NCI-H2107 treated with DMSO at 0.1 percent for 48 hours (cell line): Measurements from ENCODE around the gene KLHL41.
"Not testable (repeated sequence)": the region's sequence is repeated elsewhere in the genome, so short reads cannot be mapped to it uniquely, and the experiment has no call there.

Experiments used
- DNase-seq: peaks from one replicate; lab custom pipeline; 2025; ENCODE audit not compliant: unreplicated experiment; lab: John Stamatoyannopoulos, UW

Gene KLHL41

DNA sequence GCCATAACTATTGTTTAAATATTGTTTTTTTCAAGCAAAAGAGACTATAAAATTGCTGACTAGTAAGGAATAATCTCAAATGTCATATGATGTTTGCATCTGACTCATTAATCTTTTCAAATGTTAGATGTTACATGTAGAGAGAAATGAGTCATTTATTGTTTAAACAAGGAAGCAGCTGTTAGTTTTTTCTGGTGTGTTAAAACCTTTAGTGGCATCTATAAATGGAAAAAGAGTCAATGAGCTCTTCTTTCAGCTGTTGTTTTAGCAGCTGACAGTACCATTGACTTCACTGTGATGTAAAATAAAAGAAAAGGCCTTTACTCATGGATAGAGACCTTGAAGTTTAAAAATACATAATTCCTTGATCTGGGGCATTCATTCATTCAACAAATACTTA lies 1.8 kb upstream of the KLHL41 start:
- DNase-seq: peak; percentile 40

DNA sequence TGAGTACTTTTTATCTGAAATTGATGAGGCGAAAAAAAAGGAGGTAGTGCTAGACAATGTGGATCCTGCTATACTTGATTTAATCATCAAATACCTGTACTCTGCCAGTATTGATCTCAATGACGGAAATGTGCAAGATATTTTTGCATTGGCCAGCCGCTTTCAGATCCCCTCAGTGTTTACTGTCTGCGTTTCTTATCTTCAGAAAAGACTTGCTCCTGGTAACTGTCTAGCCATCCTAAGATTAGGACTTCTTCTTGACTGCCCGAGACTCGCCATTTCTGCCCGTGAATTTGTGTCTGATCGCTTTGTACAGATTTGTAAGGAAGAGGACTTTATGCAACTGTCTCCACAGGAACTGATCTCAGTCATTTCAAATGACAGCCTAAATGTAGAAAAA lies 453 bp downstream of the KLHL41 start:
- DNase-seq: no peak

DNA sequence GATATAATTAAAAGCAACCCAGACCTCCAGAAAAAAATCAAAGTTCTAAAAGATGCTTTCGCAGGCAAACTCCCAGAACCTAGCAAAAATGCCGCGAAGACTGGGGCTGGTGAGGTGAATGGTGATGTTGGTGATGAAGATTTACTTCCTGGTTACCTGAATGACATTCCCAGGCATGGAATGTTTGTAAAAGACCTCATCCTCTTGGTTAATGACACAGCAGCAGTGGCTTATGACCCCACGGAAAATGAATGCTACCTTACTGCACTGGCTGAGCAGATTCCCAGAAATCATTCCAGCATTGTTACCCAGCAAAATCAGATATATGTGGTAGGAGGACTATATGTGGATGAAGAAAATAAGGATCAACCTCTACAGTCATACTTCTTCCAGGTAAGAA lies 994 bp downstream of the KLHL41 start:
- no peak for DNase-seq

DNA sequence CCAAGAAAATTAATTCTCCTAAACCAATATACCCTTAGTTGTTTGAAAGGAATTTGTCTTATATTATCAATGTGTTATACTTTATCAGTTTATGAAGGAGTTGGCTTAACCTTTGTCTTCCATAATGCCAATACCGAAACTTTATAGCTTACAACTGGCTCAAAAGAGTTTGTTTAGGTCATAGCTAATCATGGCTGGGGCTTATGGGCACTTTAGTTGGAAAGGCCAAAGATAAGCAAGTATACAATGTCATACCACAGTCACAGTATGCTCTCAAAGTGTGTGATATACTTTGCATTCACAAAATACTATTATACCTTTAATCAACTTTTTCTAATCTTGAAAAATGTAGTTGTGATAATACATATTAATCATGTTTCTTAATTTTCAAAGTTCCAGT lies 2.3 kb downstream of the KLHL41 start:
- no peak for DNase-seq

DNA sequence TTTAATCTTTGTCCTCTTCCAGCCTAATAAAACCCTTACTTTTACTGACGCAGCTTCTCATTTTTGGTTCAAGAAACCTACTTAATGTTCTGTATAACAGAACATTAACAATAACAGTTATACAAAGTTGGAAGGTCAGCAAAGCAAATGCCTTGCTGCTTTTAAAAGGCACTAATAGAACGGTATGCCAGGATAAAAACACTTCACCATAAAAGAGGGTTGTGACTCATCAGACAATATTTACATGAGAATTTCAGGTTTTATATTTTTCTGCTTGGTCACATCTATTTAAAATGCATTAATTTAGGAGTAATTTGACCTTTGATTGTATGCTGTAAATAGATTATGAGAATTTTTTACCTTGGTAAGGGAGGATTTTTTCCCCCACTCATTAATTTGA lies 3.0 kb downstream of the KLHL41 start:
- DNase-seq: no peak

DNA sequence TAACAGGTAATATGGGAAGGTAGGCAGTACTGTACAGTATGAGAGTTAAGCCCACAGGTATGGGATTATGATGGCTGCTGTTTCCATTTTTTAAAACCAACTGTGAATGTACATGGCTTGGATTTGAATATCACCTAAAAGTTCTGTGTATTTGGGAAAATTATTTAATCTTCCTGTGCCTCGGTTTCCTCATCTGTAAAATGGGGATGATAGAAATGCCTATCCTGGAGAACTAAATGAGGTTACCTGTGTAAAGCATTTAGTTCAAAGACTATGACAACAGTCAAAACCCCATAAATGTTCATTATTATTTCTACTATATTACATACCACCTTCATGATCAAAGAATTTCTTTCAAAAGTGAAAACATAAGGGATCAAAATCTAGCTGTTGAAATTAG lies 3.6 kb downstream of the KLHL41 start:
- no peak for DNase-seq

DNA sequence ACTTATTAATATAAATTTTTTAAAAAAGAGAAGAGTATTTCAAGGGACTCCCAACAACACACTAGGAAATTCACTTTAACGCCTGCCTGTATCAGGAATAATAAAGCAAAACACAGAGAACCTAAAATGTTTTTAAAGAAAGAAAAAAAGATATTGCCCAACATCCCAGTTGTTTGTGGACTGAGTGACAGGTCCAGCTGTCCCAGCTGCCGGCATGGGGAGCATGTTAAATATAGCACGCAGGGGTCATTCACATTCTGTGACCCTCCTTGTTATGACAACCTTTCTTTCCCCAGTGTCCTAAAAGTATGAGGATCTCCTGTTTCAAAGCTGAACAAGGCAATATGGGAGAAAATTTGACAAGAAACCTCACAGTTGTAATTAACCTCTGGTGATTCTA lies 4.4 kb downstream of the KLHL41 start:
- DNase-seq: no peak

DNA sequence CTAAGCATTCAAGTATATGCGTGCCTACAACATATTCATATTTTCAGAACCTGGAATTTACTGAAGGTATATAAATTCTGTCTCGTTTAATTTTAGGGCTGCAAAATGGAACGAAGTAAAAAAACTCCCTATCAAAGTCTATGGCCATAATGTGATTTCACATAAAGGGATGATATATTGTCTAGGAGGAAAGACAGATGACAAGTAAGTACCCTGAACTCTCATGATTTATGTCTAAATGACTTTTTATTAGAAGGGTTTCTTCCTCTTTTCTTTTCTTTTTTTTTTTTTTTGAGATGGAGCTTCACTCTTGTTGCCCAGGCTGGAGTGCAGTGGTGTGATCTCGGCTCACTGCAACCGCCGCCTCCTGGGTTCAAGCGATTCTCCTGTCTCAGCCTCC lies 5.3 kb downstream of the KLHL41 start:
- DNase-seq: not testable (repeated sequence)

DNA sequence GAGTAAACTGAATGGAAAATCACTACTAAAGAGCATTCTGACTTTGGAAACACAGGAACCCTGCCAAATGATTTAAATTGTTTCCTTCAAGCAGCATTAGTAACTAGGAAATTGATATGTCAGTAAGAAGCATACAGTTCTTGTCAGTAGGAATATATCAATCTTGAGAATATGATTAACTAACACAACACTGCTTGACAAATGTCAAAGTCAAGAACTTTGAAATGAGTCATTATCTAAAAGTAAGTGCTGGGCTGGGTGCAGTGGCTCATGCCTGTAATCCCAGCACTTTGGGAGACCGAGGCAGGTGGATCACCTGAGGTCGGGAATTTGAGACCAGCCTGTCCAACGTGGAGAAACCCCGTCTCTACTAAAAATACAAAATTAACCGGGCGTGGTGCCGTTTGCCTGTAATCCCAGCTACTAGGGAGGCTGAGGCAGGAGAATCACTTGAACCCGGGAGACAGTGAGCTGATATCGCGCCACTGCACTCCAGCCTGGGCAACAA lies 7.0 kb downstream of the KLHL41 start:
- DNase-seq: not testable (repeated sequence)

DNA sequence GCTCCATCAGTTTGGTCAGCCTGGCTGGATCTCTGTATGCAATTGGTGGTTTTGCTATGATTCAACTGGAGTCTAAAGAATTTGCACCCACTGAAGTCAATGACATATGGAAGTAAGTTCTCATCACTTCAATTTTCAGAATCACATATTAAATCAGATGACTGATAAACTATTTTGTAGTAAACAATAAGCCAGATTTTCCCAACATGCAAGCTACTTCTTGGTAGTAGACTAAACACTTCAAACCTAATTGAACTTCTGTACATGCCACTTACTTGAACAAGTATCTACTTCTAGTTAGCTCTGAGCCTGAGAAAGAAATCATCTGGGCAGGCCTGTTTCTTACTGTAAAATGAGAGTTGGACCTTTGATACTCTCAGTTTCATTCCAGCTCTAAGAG lies 11.4 kb downstream of the KLHL41 start:
- no peak for DNase-seq

DNA sequence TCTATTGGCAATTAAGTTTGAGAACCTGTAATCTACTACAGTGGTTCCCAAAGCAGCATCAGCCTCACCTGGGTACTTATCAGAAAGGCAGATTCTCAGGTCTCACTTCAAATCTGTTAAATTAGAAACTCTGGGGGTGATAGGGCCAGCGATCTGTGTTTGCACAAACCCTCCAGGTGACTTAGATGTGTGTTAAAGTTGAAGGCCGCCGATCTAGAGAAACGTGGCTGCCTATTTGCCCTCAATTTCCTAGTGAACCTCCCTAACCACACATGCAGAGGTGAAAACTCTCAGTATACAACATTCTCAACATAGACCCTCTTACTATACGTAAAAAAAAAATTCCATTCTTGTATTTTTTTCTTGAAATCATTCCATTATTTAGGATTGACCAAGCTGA lies 14.2 kb downstream of the KLHL41 start:
- no peak for DNase-seq

DNA sequence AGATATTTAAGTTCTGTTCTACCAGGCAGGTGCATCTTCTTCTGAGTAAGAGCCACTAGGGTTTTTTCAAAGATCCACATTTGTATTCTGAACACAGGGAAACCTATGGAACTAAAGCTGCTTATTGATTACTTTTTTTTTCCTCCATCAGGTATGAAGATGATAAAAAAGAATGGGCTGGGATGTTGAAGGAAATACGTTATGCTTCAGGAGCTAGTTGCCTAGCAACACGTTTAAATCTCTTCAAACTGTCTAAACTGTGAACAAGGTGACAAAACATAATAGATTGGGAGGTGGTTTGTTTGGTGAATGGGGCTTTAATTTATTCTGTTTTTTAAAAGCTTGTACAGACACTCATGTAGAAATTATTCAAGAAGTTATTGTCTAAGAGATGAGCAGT lies 15.9 kb downstream of the KLHL41 start:
- DNase-seq: peak; percentile 29

DNA sequence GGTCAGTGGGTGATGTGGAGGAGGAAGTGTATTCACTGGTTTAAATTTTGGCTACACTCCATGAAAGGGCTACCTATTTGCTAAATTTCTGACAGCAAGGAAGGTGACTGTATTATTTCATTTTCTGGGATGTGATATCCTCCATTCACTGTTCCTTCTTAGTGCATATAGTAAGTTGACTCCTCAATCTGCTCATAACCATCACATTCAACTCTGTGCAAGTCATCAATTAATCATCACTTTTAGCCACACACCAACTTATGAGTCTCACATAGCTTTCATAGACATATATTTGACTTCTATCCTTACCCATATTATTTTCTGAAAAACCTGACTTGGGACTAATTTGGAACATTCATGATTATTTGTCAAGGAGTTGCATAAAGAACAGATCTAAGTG lies 16.9 kb downstream of the KLHL41 start:
- DNase-seq: no peak

DNA sequence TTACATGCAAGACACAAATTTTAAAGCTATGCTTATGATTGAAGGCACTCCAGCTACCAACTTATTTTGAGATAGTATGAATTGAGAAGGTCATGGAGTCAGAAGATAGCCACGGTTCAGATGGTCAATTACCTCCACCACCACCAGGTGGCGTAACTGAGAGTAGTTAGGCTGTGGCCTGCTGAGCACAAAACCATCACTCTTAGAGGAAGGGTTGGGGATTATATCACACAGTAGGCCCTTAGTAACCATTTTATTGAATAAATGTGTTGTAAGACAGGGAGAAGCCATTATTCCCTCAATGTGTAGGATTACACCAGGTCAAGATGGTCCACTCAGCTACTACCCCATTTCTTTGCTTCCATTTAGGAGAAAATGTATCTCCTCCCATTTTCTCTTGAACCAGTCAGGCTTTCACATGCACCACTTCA lies 18.8 kb downstream of the KLHL41 start:
- DNase-seq: peak; percentile 12

DNA sequence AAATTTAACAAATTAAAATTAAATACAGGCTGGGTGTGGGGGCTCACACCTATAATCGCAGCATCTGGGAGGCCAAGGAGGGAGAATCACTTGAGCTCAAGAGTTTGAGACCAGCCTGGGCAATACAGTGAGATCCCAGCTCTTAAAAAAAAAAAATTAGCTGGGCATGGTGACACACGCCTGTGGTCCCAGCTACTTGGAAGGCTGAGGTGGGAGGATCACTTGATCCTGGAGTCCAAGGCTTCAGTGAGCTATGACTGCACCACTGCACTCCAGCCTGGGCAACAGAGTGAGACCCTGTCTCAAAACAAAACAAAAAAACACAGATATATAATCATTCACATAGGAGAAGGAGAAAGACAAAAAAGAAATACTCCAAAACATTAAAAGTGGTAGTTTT lies 30.0 kb downstream of the KLHL41 start:
- DNase-seq: not testable (repeated sequence)

DNA sequence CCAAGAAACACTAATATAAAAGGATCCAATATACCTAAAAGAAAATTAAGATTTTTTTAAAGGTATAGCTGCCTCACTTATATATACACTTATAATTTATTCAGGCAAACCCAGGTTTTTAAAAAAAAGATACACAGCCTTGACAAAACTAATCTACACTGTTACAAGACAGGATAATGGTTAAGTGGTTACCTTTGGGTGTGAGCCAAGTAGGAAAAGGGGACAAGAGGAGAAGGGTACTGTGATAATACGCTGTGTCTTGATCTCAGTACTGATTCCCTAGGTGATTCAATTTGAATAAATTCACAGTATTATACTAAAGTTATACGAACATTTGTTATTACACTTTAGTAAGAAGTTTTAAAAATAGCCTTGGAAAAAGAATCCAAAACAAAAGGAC lies 30.6 kb downstream of the KLHL41 start:
- DNase-seq: no peak

DNA sequence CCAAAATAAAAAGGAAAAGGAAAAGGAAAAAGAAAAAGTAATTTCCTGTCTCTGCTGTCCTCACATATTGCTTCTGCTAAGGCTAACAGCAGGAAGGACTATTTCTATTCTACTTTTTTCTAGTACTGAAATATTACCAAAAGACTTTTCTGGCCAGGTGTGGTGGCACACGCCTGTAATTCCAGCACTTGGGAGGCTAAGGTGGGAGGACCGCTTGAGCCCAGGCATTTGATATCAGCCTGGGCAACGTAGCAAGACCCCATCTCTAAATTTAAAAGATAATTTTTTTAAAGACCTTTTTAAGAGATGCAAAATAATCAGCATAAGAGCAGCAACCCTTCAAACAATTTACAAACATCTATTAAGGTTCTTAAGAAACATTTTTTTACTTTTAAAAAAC lies 32.9 kb downstream of the KLHL41 start:
- DNase-seq: no peak

DNA sequence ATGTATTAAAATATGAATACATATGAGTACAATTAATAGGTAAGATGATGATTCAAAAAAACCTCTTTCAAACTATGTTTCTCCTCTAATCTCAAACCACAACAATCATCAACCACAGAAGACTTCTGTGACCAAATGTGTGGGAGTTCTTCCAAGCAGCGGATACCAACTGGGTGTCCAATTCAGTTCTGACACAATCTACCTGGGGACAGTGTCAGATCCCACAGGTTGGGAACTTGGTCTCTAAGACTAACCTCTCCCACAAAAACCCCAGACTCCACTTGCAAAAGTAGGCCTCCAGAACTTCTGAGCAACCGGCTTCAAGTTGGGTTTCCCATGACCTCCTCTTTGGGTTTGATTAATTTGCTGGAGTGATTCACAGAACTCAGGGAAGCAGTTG lies 37.3 kb downstream of the KLHL41 start:
- DNase-seq: no peak

DNA sequence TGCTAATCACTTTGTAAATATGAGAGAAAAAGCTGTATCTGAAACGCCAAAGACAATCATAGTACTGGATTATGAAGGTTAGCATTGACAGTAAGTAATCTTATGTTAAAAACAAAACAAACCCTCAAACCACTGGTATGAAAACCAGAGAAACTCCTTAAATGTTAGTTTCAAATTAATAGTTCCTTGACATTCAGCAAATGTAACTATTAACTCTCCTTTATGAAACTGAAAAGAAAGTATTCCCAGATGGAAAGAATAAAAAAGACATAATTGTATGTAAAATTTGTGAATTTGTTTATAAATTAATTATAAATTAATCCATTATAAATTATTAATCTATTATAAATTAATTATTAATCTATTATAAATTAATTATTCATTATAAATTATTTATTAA lies 51.9 kb downstream of the KLHL41 start:
- no peak for DNase-seq

DNA sequence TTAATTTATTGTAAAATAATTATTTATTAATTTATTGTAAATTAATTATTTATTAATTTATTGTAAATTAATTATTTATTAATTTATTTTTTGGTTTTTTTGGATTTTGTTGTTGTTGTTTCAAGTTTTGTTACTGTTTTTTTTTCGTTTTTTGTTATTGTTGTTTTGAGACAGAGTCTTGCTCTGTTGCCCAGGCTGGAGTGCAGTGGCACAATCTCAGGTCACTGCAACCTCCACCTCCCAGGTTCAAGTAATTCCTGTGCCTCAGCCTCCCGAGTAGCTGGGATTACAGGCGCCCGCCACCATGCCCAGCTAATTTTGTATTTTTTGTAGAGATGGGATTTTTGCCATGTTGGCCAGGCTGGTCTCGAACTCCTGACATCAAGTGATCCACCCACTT lies 52.6 kb downstream of the KLHL41 start:
- DNase-seq: not testable (repeated sequence)

DNA sequence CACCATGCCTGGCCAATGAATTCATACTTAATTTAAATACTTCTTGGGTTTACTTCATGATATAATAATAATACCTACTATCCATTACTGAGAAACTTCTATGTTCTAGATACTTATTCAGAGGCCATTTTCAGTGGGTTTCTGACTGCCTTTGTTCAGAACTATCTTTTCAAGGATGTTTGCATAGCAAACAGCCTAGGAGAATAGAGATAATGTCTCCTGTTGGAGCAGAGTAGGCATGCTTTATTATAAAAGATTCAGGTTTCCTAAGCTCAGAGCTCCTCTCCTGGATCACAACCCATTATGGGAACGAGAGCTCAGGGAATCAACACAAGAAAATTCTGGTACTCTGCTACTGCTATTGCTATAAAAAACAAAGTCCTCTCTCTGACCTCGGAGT lies 53.0 kb downstream of the KLHL41 start:
- DNase-seq: no peak

DNA sequence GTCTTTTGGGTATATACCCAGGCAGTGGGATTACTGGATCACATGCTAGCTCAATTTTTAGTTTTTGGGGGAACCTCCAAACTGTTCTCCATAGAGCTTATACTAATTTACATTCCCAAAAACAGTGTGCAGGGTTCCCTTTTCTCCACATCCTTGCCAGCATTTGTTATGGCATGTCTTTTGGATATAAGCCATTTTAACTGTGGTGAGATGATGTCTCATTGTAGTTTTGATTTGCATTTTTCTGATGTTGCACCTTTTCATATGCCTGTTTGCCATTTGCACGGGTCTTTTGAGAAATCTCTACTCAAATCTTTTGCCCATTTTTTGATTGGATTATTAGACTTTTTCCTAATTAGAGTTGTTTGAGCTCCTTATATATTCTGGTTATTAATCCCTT lies 56.2 kb downstream of the KLHL41 start:
- no peak for DNase-seq

DNA sequence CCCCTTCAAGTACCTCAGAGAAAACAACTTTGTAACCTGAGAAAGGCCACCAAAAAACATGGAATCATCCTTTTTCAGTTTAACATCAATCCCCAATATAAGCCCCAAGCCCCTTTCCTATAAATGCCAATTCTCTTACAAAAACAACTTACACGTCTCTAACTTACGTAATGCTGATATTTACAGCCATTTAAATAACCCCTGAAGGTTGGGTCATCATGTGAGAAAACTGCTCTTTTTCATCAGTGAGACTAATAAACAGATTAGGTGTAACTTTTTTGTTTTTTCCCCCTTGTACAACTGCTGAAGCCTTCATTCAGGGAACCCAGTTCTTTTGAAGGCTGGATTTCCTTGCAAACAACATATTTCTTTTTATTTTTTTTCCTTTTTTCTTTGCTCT lies 60.4 kb downstream of the KLHL41 start:
- DNase-seq: no peak

DNA sequence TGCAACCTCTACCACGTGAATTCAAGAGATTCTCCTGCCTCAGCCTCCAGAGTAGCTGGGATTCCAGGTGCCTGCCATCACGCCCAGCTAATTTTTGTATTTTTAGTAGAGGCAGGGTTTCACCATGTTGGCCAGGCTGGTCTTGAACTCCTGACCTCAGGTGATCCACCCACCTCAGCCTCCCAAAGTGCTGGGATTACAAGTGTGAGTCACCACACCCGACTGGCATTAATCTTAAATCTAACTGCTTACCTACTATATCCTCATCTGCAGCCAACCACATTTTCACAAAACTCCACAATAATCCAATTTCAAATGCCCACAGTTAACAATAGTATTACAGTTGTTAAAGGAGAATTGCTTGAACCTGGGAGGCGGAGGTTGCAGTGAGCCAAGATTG lies 61.2 kb downstream of the KLHL41 start:
- not testable (repeated sequence) for DNase-seq
